ENCODE measurements around the gene CLIP4. TPM values are rescaled to one million over a fixed set of nuclear protein-coding genes. Genes with fewer than 3 reads are reported as not detected.

CLIP4 gene
- polyA plus RNA-seq, 1 experiment, result 71.4 TPM

DNA sequence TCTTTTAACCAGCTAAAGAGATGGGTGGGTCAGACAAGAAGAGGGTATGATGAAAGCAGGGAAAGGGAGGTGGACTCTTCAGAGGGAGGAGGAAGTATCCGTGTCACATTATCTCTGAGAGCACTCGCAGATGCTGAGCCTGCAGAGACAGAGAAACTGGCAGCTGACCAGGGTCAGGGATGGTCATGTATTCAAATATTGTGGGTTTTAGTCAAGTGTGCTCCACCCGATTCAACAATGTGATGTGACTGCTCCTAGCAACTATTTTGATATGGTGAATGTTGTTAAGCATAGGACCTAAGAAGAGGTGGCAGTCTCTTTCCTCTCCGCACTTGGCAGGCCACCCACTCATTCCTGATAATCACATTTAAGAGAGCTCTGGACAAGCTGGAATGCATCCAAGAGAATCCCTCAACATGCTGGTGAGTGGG is 1.3 kb upstream of the CLIP4 start:
- Histone ChIP-seq H3K27ac (ENCODE audit: low read depth, low read length) (no peak overlapping the region), H3K4me3 (ENCODE audit: low read depth, low read length) (no peak overlapping the region), H3K9me3 (ENCODE audit: control insufficient read depth, insufficient read depth, low read length) (no peaks in the 10 kb centered on the region), H3K27me3 (ENCODE audit: control insufficient read depth, insufficient read depth, low read length) (no peaks in the 10 kb centered on the region)
- no peak for TF ChIP-seq CTCF (IDR thresholded peaks at IDR 0.05; ENCODE audit: low read depth, low read length)
- CTCF ChIA-PET, result interaction anchor here (1.0 kb wide), 1 partner anchor 155 kb away, joined by 3 read pairs; no protein-coding TSS in a partner anchor
- DNase-seq (ENCODE audit: low read depth, low spot score), result no peak
- POLR2A ChIA-PET, result interaction anchor here (0.7 to 1.2 kb wide), 3 partner anchors 16 to 1224 kb away, joined by 4 read pairs; partner anchors contain the start of genes BABAM2 and RBKS

- peak overlapping the region; percentile 53 for H3K4me3 ChIP-seq (ENCODE audit: low read depth, low read length)
- no peaks in the 10 kb centered on the region for H3K27me3 ChIP-seq (ENCODE audit: control insufficient read depth, insufficient read depth, low read length)
- CTCF ChIA-PET, result interaction anchor here (1.0 kb wide), 1 partner anchor 156 kb away, joined by 3 read pairs; no protein-coding TSS in a partner anchor
- no peak for TF ChIP-seq CTCF (IDR thresholded peaks at IDR 0.05; ENCODE audit: low read depth, low read length)
- POLR2A ChIA-PET, result interaction anchor here (0.7 to 1.2 kb wide), 2 partner anchors 16 to 1224 kb away, joined by 4 read pairs; partner anchors contain the start of genes BABAM2 and RBKS
- no peak for DNase-seq (ENCODE audit: low read depth, low spot score)
- H3K27ac ChIP-seq (ENCODE audit: low read depth, low read length), result peak overlapping the region; percentile 53
- no peaks in the 10 kb centered on the region for H3K9me3 ChIP-seq (ENCODE audit: control insufficient read depth, insufficient read depth, low read length)
These were observed 649 bp upstream of the CLIP4 start for GRCh38 chr2:29114586-29114945.

DNA sequence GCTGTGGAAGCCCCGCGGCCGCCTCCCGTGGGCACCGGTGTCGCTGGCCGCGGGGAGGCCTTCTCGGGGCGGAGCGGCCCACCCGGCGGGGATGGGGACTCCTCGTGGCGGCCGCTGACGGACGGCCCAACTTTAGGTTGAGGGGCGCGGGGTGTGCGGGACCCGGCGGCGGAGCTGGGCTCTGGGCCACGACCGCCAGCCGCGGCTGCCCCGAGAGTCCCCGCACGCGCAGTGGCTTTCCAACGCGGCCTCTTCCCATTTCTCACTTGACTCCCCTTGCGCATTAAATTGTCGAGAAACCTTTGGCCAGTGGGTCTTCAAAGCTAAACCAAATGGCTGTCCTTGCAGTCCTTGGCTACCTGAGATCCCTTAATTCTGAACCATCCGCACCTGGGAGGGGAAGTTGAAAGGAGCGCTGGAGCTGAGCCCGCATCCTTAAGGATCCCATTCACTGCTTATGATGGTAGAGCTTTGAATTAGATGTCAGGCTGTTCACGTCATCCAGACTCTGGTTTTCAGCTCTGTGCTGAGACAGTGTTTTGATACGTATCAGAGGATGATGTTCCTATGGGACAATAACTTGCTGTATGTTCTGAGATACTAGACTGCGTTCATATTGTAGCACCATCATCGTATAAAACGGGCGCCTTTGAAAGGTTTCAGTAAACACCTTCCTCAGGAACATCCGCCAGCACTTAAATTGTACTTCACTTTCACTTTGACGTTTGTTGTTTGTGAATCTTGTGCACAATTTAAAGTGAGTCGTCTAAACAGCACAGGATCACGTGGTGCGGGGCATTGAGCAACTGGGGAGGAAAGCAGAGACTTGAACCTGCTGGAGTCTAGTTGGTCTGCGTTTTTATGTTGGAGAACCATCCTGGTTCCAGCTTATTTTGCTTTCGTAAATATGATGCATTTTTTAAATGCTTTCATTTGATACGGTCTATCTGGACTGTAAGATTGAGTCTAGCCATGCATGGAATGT is 874 bp downstream of the CLIP4 start:
- ChIA-PET POLR2A (interaction anchor here (0.6 to 2.9 kb wide), 7 partner anchors 8 to 400 kb away, joined by 3 to 17 read pairs (median 4); partner anchors contain the start of genes PPP1CB and TOGARAM2), CTCF (interaction anchor here (1.0 to 1.6 kb wide), 2 partner anchors 13 to 157 kb away, joined by 3 to 12 read pairs; no protein-coding TSS in a partner anchor)
- Histone ChIP-seq H3K27ac (ENCODE audit: low read depth, low read length) (peak overlapping the region; percentile 96), H3K27me3 (ENCODE audit: control insufficient read depth, insufficient read depth, low read length) (no peaks in the 10 kb centered on the region), H3K4me3 (ENCODE audit: low read depth, low read length) (peak overlapping the region; percentile 83), H3K9me3 (ENCODE audit: control insufficient read depth, insufficient read depth, low read length) (no peaks in the 10 kb centered on the region)
- DNase-seq (ENCODE audit: low read depth, low spot score), result peak; percentile 72
- TF ChIP-seq CTCF (IDR thresholded peaks at IDR 0.05; ENCODE audit: low read depth, low read length), result no peak

DNA sequence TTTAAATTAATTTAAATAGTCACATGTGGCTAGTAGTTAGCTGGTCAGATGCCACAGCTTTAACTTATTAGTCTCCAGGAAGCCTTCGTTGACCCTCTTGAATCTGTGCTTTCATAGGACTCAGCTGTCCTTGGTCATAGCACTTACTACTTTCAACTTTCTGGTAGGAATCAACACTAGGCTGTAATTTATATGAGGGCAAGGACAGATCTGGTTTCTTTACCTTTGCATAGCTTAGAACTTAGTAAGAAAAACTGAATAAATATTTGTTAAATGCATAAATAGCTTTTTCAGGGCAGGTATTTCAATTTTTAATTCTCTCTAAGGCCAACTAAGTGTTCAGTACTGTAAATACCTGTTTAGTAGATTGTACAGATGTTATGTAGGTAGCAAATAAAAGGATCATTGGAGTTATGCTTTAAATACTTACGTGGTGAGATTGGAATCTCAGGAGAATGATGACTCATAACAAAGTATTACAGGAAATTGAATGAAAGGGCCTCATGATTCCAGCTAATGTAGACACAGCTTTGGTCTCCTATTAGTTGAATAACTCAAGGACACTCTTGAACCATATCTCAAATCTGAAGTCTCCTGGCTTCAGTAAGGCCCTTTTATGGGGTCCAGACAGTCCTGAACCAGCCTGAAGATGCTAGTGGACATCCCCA is 2.6 kb downstream of the CLIP4 start:
- POLR2A ChIA-PET, result interaction anchor here (0.9 to 2.9 kb wide), 2 partner anchors 12 to 149 kb away, joined by 6 to 17 read pairs; no protein-coding TSS in a partner anchor

More for the DNA sequence above, 2.6 kb downstream of the CLIP4 start:
- no peaks in the 10 kb centered on the region for H3K9me3 ChIP-seq (ENCODE audit: control insufficient read depth, insufficient read depth, low read length)
- peak overlapping the region; percentile 82 for H3K27ac ChIP-seq (ENCODE audit: low read depth, low read length)
- CTCF ChIA-PET, result interaction anchor here (1.3 kb wide), 1 partner anchor 159 kb away, joined by 4 read pairs; no protein-coding TSS in a partner anchor
- DNase-seq (ENCODE audit: low read depth, low spot score), result no peak
- no peak for TF ChIP-seq CTCF (IDR thresholded peaks at IDR 0.05; ENCODE audit: low read depth, low read length)
- no peak overlapping the region; the same call in 1 of the 2 replicates for H3K4me3 ChIP-seq (ENCODE audit: low read depth, low read length)
- no peaks in the 10 kb centered on the region for H3K27me3 ChIP-seq (ENCODE audit: control insufficient read depth, insufficient read depth, low read length)
